Fibroblast of mammary gland (primary cell): ENCODE measurements around the gene SLC39A7.

Experiments used
- DNase-seq: peaks from one replicate; pipeline ENCODE4 v3.0.0-alpha.2; 2010; ENCODE audit warnings: low read depth
- H3K4me3 ChIP-seq: 2 replicates; pipeline ENCODE4 v1.5.1; 2011; ENCODE audit warnings: low read depth, mild to moderate bottlenecking, low read length, moderate library complexity; ENCODE audit not compliant: control insufficient read depth
- CTCF ChIP-seq: conservative IDR thresholded peaks from 2 replicates; pipeline ENCODE4 v1.5.1; 2011; ENCODE audit warnings: low read depth, low read length, inconsistent platforms; ENCODE audit not compliant: control insufficient read depth, insufficient read depth

Gene SLC39A7

GRCh38 chr6:33206027-33206863 is 5.6 kb downstream of the SLC39A7 start:
- no peak overlapping the region for H3K4me3 ChIP-seq
- TF ChIP-seq CTCF: no peak
- DNase-seq: no peak

- TF ChIP-seq CTCF: no peak
- peak overlapping the region; percentile 86 for H3K4me3 ChIP-seq
- DNase-seq: no peak
Measured at GRCh38 chr6:33206864-33207551, 6.3 kb downstream of the SLC39A7 start.

GRCh38 chr6:33207552-33208090 is 7.0 kb downstream of the SLC39A7 start:
- peak; percentile 46 for DNase-seq
- peak overlapping the region; percentile 86 for H3K4me3 ChIP-seq
- TF ChIP-seq CTCF: no peak

GRCh38 chr6:33208091-33208967 is 7.7 kb downstream of the SLC39A7 start, which contains the start of gene RING1:
Gene RING1, plus strand, starts transcription at chr6:33208500. Its CDS starts 323 bp downstream, at chr6:33208823.
- peak; percentile 54 for DNase-seq
- no peak for TF ChIP-seq CTCF
- H3K4me3 ChIP-seq: peak within 1 kb of the TSS; percentile 86

- no peak for TF ChIP-seq CTCF
- no peak for DNase-seq
- H3K4me3 ChIP-seq: no peak overlapping the region
Measured at GRCh38 chr6:33209856-33210255, 9.2 kb downstream of the SLC39A7 start.

- no peak for DNase-seq
- TF ChIP-seq CTCF: no peak
- H3K4me3 ChIP-seq: no peak overlapping the region
Measured at GRCh38 chr6:33211136-33211535, 10.5 kb downstream of the SLC39A7 start.
